ENCODE results near the gene SPAG7.

The SPAG7 gene

DNA sequence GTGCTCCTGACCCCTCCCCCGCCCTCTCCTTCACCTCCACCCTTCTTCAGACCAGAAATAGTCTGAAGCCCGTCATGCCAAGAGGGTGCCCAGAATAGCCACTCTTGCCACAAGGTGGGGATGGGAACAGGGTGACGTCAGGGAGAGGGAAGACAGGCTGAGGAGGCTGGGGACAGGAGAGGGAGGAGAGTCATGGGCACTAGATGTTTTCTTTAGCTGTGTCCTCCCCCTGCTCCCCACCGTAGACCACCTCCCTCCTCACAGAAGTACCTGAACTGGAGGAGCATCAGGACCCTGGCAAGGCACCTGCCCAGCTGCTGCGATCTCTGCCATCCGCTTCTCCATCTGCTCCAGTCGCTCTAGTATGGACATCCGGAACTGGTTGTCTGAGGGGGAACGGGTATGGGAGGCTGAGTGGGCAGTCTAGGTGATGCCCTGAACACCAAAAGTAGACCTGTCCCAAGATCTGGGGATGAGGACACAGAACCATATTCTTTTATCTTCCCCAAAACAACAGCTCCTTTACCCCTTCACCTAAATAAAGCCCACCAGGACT, 6.6 kb upstream of the SPAG7 start:
- no peak for DNase-seq (ENCODE audit: low spot score)

DNA sequence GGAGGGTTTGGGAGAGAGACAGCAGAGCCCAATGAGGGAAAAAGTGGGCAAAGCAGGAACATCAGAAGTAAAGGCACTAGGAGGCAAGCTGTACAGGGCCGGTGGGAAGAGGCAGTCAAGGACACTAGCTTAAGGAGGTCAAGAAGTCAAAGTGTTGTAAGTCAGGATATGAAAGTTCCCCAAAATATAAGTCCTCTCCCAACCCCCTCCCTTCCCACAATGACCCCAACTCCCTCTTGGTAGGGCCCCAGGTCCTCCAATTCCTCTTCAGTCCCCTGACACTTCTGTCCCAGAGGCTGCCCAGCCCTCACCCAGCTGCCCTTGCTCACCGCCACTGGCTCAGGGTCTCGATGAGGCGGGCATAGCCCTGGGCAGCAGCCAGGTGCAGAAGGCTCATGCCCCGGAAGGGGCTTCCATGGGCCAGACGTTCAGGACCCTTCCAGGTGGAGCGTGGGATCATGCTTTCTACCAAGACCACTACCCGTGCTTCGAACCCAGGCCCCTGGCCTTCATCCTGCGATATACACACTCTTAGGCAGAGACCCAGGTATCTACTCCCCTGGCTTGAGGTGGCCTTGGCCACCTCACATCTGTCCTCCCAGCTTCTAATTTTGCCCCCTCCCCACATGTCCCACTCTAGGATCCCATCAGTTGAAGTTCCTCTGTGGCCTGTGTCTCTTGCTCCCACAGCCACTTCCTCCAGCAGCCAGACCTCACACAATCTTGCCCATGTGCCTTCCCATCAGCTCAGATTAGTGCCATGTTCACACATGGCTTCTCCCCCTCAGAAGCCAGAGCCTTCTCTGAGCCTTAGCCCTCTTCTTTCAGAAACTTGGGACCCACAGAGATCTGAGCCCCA, 5.9 kb upstream of the SPAG7 start:
- no peak for DNase-seq (ENCODE audit: low spot score)

DNA sequence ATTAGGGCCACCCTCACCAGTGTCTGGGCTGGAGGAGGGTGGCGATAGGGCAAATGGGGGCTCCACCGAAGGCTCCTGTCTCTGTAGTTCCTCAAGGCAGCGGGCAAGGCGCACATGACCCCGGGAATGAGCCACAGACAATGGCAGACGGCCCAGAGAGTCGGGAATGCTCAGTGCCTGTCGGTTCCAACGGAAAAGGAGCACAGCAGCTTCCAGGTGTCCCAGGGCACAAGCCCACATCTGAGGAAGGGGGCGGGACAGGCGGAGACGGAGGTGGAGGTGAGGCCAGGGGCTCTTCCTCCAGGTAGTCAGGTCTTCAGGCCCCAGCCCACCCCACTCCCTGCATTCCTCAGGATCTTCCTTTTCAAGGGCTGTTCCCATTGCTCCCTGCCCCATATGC, 5.1 kb upstream of the SPAG7 start:
- no peak for DNase-seq (ENCODE audit: low spot score)

DNA sequence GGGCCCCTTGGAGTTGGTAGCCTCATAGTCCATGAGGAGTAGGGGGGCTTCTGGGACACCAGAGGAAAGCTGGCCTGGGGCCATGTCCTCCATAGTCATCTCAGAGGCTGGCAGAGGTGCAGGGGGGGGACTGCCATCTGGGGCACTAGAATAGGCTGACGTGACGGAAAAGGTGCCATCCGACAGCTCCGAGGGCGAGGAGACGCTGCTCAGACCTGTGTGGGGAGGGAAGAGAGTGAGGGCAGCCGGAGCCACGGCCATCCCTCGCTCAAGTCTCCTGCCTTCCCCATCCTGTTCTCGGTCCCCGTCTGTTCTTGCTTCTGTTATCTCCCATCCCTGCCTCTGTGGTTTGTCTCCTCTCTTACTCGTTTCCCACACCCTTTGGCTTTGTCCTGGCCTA, 4.7 kb upstream of the SPAG7 start:
- DNase-seq (ENCODE audit: low spot score): no peak

DNA sequence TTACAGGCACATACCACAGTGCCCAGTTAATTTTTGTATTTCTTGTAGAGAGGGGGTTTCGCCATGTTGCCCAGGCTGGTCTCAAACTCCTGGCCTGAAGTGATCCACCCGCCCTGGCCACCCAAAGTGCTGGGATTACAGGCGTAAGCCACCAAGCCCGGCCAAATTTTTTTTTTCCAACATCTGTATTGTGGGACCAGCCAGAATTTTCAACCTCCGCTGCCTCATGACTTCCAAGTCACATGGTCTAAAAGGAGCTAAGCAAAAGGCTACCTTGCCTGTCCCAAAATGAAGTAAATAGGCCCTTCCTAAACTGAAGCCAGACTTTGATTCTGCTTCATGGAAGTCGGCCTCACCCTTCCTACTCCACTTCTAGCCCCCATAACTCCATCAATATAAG, 4.2 kb upstream of the SPAG7 start:
- no peak for DNase-seq (ENCODE audit: low spot score)

DNA sequence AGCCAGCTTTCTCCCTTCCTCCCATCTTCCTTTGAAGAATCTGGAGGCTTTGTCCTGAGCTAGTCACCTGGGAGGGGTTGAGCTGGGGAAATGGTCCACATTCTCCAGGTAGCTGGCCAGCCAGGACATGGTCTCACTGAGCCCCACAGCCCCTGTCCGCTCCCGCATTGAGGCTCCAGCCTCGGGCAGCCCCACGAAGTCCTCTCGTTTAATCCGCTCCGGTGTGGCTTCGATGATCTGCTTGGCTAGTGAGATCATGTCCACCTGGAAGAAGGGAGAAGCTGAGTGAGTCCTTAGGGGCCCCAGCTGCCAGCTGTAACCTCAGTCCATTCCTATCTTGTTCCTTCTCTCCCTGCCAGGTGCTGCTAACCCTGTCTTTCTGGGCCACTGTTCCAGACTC, 2.7 kb upstream of the SPAG7 start:
- no peak for DNase-seq (ENCODE audit: low spot score)

DNA sequence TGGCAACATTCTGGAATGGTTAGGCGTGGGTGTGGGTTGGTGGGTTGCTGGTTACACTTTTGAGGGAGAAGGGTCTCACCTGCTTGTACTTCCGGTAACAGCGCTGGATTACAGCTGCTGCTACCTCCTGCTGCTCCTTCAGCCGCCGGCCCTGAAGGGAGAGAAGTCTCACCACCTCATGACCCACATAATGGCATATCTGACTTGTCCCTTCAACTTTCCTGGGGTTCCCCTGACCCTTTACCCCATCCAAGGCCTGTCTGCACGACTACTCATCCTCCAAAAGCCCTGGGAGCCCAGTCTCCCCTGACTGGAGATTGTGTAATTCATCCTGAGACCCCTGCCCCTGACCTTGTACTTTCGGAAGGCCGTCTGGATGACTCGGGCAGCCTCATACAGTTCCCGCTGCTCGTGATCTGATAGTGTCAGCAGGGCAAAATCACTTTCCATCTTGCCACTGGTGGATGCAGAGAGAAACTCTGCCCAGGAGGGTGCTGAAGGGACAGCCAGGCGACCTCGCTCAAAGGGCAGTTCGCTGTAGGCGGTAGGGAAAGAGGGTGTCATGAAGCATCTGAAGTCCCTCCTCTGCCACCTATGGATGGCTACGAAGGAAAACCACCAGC, 2.0 kb upstream of the SPAG7 start:
- no peak for DNase-seq (ENCODE audit: low spot score)

DNA sequence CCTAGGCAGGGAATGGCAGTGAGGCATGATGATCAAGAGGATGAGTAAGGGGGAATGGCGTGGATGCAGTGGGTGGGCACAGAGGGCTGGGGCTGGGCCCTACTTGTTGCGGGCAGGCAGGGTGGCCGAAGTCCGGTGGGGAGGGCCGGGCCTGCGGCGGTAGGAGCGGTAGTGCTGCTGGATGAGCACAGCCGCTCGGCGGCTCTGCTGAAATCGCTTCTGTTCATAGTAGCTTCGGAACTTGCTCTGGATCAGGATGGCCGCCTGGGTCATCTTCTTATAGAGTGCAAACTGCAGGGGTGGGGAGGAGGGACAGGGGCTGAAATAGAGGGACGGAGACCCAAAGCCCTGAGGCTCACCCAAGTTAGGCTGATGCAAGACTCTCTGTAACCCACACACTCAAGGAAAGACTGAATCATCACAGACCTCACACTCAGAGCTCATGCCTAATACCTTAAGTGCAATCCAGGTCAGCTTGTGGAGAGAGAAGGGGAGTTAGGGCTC, 1.5 kb upstream of the SPAG7 start:
- no peak for DNase-seq (ENCODE audit: low spot score)

DNA sequence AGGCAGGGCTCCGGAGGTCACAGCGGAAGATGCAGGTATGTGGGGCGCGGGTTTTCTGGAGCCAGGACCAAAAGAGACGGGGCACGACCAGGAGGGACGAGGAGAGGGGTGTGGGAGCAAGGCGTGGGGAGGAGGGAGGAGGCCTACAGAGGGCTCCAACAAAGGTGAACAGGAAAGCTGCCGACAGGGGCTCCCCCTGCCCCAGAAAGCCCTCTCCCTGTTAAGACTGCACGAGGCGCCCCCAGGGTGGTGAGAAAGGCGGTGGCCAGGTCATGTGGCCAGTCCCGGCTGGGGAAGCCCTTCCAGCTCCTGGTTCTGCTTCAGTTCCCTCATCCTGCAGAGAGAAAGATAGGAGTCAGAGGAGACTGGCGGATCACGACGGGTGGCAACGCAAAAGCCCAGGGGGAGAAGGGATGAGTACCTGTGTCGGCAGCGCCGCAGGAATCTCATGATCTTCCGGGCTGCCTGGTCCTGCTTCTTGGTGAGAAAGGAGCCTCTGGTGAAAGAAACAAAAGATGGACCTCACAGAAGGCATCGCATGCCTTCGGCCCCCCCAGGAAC, 949 bp upstream of the SPAG7 start:
- no peak for DNase-seq (ENCODE audit: low spot score)

DNA sequence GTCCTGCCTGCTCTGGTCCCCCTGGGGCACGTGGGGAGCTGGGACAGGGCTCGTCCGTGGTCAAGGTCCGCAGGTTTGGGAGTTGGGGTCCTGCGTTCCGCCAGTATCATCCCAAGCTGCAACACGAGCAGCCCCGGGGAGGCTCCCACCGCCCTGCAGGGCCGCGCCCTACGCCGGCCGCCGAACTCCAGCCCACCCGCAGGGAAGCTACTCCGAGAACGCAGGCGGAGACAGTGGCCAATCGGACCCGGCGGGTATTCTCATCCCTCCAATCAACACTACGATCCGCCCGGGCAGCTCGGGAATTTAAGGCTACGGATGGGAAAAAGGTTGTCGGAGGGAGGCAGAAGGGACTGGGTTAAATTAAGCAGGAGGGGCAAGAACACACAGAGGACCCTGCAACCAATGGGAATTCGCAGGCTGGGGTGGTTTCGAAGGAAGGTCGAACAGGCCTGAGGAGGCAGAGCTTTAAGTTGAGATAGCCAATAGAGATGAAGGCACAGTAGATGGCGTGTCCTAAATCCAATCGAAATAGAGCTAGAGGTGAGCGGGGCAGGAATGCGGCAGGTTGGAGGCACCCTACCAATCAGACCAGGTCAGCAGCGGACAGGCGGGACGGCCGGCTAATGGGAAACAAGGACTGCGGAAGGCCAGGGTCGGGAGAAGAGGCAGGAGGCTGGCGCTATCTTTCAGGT, 626 bp downstream of the SPAG7 start:
- peak; percentile 96 for DNase-seq (ENCODE audit: low spot score)

DNA sequence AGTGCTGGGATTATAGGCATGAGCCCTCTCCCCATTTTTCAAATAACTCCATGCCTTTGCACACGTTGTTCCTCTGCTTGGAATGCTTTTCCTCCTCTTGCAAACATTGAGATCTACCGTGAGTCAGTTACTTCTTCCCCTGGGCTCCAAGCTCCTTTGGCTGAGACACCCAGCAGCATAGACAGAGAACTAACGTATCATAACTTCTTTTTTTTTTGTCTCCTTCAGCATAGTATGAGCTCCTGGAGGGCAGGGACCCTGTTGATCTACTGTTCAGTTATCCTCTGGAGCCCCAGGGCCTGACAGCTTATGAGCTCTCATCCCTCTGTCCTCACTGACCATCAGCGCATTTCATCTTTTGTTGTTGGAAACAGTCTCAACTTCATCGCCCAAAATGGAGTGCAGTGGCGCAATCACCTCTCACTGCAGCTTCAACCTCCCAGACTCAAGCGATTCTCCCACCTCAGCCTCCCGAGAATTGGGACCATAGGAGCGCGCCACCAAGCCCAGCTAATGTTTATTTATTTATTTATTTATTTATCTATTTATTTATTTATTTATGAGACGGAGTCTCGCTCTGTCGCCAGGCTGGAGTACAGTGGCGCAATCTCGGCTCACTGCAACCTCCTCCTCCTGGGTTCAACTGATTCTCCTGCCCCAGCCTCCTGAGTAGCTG, 2.2 kb downstream of the SPAG7 start:
- no peak for DNase-seq (ENCODE audit: low spot score)

DNA sequence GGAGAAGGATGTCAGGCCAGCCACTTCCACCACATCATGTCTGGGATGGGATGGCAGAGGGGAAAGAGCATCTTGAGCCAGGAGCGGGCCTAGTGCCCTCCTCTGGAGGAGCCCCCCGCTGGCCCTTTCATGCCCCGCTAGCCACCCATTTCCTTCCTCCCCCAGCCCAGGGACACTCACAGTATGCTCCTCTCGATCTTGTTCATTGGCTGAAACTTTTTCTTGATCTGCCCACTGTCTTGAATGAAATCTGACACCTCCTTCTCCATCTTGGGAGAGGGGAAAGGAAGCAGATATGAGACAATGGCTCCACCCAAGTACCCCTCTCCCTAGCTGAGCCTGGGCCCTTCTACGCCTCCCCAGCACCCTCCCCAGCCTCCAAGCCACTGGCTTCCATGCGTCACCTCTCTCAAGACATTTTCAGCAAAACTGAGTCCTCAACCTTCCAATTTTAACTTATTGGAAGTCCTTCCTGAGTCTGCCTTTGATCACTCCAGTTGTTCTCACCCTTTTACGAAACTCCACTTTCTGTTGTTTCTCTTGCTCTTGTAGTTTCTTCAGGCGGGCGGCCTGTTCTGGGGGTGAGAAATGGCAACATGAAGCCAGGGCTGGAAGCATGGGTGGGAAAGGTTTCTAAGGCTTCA, 7.2 kb downstream of the SPAG7 start:
- no peak for DNase-seq (ENCODE audit: low spot score)

DNA sequence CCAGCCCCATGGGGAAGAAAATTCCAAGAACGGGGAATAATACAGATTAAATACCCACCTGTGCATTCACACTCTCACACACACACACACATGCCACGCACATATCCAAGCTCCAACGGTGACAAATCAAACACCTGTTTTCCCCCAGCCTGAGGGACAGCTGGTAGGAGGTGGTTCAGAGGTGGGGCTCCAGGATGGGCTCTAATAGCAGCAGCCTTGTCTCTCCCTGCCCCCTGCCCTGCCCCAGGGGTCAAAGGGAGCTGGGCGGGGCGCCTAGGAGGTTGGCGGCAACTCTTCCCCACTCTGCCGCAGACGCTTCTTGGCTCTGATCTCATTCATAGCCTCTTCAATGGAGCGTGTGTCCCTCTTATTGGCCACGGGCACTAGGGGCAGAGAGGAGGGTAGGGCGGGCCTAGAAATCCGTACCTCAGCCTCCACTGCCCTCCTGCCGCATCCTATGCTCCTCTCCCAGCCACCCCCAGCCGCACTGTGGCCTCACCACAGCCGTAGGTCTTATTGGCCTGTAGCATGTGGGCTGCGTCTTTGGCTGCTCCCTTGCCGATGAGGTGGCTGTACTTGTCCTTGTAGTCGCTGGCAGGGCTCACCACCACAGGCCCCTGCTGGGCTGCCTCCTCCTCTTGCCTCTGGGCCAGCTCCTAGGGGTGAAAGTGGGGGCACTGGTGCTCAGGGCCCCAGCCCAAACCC, 8.2 kb downstream of the SPAG7 start:
- no peak for DNase-seq (ENCODE audit: low spot score)

DNA sequence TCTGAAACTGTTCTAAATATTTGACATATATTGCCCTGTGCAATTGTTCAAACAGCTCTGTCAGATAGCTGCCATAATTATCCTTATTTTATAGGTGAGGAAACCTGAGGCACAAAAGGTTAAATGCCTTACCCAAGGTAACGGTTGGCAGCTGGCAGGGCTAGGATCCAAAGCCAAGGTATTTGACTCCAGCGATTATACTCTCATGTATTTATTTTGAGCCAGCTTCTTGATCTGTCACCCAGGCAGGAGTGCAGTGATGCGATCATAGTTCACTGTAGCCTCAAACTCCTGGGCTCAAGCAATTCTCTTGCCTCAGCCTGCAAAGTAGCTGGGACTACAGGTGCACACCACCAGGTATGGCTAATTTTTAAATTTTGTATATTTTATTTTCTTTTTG, 9.5 kb downstream of the SPAG7 start:
- DNase-seq (ENCODE audit: low spot score): no peak

DNA sequence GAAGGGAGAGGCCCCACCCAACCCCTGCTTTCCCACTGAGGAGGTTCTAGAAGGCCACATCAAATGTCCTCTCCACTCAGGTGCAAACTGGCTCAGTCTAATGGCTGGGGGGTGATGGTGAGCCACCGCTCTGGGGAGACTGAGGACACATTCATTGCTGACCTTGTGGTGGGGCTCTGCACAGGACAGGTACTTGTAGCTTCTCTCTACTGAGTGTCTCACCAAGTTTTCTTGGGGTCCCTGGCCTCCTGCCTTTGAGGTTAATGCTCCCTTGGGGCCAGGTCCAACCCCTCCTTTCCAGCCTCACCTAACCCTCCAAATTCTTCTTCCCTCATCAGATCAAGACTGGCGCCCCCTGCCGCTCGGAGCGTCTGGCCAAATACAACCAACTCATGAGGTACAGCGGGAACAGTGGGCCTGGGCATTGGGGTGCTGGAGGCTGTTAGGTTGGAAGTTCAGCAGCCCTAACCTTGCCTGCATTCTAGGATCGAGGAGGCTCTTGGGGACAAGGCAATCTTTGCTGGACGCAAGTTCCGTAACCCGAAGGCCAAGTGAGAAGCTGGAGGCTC, 11.0 kb downstream of the SPAG7 start:
- no peak for DNase-seq (ENCODE audit: low spot score)

DNA sequence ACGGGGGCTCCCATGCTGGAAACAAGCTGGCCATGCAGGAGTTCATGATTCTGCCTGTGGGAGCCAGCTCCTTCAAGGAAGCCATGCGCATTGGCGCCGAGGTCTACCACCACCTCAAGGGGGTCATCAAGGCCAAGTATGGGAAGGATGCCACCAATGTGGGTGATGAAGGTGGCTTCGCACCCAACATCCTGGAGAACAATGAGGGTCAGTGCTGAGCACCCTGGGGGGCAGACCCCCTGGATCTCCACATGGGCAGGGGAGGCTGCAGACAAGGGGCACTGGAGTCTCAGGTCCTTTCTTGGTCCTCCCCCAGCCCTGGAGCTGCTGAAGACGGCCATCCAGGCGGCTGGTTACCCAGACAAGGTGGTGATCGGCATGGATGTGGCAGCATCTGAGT, 12.5 kb downstream of the SPAG7 start:
- no peak for DNase-seq (ENCODE audit: low spot score)

DNA sequence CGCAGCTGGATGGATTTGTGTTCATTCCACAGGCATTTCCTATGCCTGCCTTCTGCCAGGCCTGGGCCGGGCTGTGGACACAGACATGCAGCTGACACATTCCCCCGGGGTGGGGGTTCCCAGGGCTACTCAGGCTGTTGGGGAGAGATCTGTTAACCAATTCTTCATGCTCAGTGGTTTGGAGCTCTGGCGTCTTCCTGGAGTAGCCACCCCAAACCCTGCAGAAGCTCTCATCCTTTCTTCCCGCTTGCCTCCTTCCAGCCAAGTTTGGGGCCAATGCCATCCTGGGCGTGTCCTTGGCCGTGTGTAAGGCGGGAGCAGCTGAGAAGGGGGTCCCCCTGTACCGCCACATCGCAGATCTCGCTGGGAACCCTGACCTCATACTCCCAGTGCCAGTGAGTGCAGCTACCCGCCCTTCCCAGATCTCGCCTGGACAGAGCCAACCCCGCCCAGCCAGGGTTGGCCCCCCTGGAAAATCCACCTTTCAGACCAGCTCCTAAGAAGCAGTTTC, 14.1 kb downstream of the SPAG7 start:
- no peak for DNase-seq (ENCODE audit: low spot score)

DNA sequence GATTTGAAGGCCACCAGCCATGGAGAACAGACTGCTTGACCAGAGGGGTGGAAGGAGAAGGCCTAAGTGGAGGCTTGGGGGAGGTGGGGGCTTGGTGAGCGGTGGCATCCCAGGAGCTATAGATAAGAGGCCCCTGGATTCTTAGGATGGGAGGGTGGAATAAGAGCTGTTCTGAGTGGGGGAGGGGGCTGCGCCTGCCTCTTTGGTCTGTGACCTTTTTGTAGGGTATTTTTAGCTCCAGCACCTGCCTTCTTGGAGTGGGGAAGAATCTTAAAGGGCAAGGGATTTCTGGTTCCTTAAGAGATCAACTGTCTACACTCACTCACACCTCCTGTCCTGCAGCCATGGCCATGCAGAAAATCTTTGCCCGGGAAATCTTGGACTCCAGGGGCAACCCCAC, 16.1 kb downstream of the SPAG7 start:
- no peak for DNase-seq (ENCODE audit: low spot score)

DNA sequence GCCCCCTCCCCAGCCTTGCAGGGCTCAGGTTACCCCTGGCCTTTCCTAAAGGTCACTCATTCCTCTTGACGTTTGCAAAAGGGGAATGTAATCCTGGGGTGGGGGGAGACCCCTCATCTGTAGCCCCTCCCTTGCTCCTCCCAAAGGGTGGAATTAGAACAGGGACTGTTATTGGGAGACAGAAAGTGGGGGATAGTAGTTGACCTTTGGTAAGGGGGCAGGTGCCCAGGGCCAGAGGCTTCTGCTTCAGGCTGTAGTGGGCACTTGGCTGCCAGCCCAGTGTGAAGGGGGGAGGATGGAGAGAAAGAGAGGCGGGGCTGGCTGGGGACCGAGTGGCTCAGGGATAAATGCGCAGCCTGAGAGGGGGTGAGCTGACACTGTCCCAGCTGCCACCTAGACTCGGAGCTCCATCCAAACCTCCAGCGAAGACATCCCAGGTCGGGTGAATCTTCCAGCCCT, 16.8 kb downstream of the SPAG7 start, which contains the start of gene ENO3:
Gene ENO3 (plus strand): TSS at position 374 of the 459 bp plus-strand sequence. CDS start 711 bp downstream, outside the sequence.
- DNase-seq (ENCODE audit: low spot score): peak; percentile 51
